Stimulated activated CD4-positive, alpha-beta T cell treated with anti-CD3 and anti-CD28 coated beads, Interleukin-1b, Interleukin-23, amount 100 ng/mL, for 4 hours (primary cell): Measurements from ENCODE around the gene NAB2.
"Not testable (repeated sequence)": the region's sequence is repeated elsewhere in the genome, so short reads cannot be mapped to it uniquely, and the experiment has no call there.

Experiments used
- DNase-seq, 2 donors: peaks; one replicate each; pipeline ENCODE4 v3.0.0-alpha.2; 2020; ENCODE audit warnings: low read depth in 2 of 2

NAB2 gene

GRCh38 chr12:57110104-57111030, 21.5 kb downstream of the NAB2 start:
- DNase-seq, result peak; percentile 66 to 70

- DNase-seq, result peak; percentile 62 to 74
Measured at GRCh38 chr12:57111031-57111734, 22.3 kb downstream of the NAB2 start, which contains the start of gene STAT6. Gene STAT6, minus strand, starts transcription at chr12:57111362. Its CDS starts 3,084 bp downstream, at chr12:57108278.

DNA sequence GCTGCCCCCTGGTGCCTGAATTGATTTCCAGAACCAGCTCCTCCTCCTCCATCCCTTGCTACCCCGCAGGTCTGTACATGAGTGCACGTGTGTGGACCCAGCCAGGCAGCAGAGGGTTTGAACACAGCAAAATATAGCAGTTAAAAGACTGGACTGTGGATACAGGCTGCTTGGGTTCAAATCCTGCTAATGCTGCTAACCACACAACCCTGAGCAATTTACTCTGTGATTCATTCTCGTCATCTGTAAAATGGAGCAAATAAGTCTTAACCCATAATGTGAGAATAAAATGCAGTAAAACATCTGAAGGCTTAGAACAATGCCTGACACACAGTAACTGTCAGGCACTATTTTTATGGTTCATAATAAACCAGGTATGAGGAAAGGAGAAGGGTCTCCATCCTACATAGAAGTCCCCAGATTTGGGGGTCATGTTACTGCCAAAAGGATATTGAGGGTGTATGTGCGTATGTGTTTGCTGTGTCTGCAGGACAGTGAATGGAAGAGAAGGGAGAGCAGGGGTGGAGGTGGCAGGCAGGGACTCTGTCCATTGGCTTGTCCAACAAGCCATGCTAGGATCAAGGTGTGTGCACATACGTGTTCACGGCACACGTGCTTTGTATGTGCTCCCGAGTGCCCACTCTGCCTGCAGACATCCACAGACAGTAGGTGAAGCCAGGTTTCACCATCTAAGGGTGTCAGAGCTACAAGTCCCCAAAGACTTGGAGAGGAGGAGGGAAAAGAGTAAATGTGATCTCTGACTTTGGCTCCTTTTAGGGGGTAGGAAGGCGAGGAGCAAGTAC, 23.8 kb downstream of the NAB2 start:
- peak in 1 of 2 donors; percentile 74 for DNase-seq

GRCh38 chr12:57116580-57117281, 27.8 kb downstream of the NAB2 start:
- no peak for DNase-seq

- no peak for DNase-seq
Measured at GRCh38 chr12:57118711-57119271, 29.9 kb downstream of the NAB2 start.

DNA sequence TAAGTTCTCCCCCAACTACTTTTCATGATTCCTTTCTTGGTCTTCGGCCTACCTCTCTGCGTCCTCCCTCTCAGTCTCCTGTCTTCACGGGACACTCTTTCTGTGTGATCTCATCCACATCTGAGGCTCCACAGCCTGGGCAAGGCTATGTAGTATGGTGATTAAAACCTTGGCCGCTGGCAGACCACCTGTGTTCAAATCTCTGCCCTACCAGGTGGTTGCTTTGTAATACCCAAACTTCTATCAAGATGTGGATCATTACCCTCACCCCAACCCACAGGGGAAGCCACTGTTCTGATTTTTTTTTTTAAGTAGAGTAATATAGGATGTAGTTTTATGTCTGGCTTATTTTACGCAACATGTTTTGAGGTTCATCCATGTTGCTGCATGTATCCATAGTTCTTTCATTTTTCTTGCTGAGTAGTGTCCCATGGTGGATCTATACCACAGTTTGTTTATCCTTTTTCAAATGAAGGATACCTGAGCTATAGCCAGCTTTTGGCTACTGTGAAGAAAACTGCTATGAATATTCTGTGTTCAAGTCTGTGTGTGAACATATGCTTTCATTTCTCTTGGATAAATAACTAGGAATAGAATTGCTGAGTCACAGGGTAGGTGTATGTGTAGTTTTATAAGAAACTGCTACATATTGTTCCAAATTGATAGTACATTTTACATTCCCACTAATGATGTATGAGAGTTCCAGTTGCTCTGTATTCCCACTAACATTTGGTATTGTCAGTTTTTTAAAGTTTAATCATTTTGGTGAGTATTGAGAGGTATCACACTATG, 30.6 kb downstream of the NAB2 start:
- DNase-seq, result no peak

GRCh38 chr12:57120718-57121117, 31.8 kb downstream of the NAB2 start:
- not testable (repeated sequence) for DNase-seq

DNA sequence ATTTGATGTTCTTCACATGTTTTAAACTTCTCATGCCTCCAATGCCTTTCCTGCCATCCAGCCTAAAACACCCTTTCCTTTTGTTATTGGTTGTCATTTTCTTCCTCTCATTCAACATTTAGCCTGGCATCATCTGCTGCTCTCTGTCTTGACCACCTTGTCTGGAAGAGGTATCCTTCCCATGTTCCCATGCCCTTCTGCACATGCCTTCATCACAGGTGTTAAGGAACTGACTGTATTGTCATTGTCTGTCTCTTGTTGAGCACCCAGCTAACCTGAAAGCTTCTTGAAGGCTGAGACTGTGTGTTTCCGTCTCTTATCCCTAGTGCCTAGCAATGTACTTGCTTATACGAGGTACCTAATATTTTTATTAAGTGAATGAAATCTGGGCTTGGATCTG, 34.9 kb downstream of the NAB2 start:
- DNase-seq, result no peak

GRCh38 chr12:57124261-57124877, 35.5 kb downstream of the NAB2 start:
- peak; percentile 46 to 77 for DNase-seq

DNA sequence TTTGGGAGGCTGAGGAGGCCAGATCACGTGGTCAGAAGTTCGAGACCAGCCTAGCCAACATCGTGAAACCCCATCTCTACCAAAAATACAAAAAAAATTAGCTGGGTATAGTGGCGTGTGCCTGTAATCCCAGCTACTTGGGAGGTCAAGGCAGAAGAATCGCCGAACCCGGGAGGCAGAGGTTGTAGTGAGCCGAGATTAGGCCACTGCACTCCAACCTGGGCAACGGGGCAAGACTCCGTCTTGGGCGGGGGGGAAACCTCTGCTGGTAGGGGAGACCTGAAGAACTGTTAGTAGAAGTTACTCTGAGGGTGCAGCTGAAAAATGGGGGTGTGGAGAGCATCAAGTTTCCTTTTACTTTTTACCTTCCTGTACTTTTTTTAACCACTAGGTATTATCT, 37.1 kb downstream of the NAB2 start:
- no peak for DNase-seq

- no peak for DNase-seq
Measured at GRCh38 chr12:57126561-57126960, 37.6 kb downstream of the NAB2 start.

- peak; percentile 27 to 57 for DNase-seq
Measured at GRCh38 chr12:57127101-57127725, 38.3 kb downstream of the NAB2 start.

DNA sequence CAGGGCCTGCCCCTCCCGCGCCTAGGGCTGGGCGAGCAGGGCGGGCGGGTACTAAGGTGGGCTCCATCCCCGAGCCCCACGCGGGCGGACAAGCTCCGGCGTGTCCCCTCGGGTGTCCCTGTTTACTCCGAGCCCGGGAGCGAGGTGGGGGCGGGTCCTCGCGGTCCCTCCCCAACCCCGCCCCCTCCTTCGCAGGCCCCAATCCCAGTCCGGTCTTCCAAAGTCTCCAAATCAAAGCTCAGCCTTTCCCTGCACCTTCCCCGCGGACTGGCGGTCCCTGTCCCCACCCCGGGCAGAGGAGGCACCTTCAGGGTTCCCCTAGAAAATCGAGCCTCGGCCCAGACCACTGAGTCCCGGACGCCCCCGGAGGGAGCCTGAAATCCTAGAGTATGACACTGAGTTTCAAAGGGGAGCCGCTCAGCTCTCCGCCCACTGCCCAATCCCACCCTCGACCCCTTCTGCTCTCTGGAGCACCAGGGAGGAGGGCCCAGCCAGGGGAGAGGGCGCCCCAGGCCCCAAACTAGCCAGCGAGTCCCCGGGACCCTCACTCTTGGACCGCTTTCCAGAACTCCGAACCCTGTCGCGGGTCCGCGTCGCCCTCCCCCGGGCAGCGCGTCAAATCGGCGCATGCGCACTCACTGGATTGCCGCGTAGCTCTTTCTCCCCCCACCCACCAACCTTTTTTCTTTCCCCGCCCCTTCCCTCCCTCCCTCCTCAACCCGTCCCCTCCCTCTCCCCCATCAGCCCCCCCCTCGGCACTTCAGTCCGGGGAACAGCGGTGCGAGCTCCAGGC, 39.0 kb downstream of the NAB2 start, which contains the start of gene LRP1:
TSS of gene LRP1 (plus strand) at position 758 of the 793 bp plus-strand sequence. CDS start 482 bp downstream, outside the sequence.
- DNase-seq, result peak; percentile 70 to 79

DNA sequence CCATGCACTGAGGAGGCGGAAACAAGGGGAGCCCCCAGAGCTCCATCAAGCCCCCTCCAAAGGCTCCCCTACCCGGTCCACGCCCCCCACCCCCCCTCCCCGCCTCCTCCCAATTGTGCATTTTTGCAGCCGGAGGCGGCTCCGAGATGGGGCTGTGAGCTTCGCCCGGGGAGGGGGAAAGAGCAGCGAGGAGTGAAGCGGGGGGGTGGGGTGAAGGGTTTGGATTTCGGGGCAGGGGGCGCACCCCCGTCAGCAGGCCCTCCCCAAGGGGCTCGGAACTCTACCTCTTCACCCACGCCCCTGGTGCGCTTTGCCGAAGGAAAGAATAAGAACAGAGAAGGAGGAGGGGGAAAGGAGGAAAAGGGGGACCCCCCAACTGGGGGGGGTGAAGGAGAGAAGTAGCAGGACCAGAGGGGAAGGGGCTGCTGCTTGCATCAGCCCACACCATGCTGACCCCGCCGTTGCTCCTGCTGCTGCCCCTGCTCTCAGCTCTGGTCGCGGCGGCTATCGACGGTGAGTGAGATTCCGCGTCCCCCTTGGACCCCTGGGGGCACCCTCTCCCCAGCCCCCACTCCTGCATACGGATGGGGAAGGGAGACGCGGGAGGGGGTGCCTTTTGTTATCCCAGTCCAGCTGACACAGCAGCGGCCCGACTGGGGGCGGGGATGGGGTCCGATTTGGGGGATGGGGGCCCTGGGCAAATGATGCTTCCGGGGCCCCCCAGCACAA, 39.8 kb downstream of the NAB2 start:
- no peak for DNase-seq

DNA sequence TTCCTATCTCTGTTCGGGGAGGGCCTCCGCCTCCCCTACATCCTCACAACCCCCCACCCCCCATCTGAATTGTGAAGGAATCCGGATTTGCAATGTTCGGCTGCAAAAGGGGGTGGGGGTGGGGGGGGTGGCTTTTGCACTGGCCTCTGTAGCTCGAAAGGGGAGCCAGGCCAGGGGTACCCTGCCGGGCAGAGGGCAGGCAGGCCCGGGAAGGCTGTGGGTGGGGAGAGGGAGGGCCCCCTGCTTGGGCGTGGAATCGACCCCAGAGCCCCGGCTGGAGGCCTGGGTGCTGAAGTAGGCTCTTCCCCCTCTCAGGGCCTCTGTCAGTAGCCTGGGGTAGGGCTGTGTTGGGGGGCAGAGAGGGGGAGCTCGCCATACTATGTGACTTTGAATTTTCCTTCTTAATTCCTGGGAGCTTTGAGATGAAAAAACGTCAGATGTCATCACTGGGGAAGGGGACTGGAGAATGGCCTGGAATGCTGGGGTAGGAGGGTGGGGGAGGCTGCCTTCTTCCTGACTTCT, 40.5 kb downstream of the NAB2 start:
- DNase-seq, result no peak

DNA sequence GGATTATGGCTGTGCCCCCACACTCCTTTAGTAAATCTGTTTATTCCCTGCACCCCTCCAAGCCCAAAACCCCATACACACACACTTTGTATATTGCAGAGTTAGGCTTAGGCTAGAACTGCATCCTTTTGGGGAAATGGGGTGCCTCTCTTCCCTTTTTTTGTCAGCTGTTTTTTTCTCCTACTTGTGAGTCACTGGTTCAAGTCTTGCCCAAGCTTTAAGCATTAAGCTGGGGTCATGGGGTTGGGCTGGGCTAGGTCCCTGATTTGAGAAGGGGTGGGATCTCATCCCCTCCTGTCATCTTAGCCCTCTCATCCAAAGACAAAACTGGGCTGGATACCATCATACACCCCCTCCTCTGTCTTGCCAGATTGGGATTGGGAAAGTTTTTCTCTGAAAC, 41.0 kb downstream of the NAB2 start:
- no peak for DNase-seq

DNA sequence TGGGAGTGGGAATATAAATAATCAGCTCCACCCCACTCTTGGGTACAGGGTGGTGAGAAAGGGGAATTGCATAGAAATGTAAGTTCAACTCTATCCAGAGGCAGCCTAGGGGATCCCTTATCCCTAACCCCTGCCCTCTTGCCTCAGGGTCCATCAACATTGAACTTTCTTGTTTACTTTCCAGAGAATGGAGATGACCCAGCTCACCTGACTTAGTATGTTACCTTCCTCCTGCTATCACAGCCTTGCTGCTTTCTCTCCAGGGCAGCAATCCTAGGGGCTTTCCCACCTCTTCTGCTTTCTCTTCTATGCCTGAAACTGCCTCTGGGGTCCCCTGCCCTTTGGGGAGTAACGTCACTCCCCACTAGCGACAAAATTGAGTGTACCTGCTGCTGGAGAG, 42.0 kb downstream of the NAB2 start:
- no peak for DNase-seq
